NCI-H1105 (cell line): ENCODE results near the gene TSPYL6.
A peak's percentile ranks its signal among the peaks of the same experiment; 100 is the strongest.

ENCODE experiments used
- DNase-seq: peaks from one replicate; lab custom pipeline; 2025; lab: John Stamatoyannopoulos, UW

Gene TSPYL6

DNA sequence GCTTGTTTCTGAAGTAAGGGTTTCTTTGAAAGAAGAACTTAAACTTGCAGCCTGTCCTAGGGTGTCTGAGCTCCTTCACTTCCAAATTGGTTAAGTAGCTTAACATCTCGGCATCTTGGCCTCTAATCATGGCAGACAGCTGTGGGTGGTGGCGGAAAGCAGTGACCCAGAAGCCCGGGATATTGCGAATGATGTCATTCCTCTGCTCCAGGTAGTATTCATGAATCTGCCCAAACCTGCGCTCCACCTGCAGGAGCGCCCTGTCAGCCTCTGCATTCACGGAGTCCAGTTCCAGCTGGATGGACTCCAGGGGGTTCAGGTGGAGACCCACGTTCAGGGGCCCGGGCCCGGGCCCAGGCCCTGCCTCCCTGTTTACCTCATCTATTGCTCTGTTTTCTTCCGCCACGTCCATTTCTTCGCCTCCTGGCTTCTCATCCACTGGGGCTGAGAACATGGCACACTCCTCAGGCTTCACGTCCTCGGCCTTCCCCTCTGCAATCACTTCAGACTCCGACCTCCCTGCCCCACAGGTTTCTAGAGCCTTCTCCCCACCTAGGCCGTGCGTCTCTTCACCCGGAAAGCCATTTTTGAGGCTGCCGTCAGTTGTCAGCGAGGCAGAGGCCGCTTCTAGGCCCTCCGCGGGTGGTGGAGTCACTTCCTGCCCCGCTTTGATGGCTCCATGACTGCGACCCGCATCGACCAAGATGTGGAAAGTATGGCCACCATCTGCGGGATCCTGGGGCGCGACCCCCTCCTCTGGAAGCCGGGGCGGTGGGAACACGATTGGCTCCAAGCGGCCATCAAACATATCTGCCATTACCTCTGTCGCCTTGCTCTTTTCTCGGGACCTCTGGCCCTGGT, 569 bp downstream of the TSPYL6 start:
- DNase-seq, result no peak

DNA sequence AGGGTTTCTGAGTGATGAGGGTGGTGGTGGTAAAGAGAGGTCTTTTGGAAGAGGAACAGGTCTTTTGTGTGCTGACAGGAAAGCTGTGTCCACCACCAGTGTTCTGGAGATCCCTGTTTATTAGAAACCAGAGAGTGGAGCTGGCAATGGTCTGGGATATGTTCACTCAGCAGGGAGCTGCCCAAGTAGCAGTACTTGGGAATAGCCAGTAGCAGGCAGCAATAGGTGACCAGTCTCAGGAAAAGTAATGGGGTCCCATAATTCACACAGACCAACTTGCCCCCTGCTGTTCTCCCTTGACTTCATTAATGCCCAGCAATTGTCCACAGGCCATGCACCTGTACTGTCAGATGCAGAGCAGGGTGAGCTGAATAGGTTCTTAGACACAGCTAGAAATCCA, 1.8 kb downstream of the TSPYL6 start:
- no peak for DNase-seq

DNA sequence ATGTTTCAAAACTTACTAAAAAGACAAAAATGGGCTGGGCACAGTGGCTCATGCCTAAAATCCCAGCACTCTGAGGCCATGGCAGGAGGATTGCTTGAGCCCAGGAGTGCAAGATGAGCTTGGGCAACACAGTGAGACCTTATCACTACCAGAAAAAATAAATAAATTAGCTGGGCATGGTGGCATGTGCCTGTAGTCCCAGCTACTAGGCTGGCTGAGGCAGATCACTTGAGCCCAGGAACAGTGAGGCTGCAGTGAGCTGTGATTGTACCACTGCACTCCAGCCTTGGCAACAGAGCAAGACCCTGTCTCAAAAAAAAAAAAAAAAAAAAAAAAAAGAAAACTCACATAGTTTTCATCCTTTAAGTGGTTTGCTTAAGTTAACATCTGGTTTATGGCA, 6.4 kb downstream of the TSPYL6 start:
- no peak for DNase-seq

DNA sequence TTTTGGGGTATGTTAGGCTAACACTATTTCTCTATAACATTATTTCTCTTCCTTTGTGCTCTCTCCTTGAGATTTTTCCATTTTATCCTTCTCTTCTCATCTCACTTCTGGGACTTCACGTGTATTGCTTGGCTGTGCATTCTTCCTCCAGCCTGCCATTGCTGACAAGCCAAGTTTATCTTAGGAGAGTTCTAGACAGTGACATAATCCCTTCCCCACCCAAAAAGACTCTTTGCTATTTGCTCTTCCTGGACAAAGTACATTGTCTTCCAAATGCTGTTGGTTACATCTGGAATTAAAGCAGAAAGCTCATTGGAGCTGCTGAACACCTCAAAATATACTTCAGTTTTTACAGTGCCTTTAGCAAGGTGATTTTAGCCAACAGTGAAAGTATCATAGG, 8.9 kb downstream of the TSPYL6 start:
- no peak for DNase-seq

DNA sequence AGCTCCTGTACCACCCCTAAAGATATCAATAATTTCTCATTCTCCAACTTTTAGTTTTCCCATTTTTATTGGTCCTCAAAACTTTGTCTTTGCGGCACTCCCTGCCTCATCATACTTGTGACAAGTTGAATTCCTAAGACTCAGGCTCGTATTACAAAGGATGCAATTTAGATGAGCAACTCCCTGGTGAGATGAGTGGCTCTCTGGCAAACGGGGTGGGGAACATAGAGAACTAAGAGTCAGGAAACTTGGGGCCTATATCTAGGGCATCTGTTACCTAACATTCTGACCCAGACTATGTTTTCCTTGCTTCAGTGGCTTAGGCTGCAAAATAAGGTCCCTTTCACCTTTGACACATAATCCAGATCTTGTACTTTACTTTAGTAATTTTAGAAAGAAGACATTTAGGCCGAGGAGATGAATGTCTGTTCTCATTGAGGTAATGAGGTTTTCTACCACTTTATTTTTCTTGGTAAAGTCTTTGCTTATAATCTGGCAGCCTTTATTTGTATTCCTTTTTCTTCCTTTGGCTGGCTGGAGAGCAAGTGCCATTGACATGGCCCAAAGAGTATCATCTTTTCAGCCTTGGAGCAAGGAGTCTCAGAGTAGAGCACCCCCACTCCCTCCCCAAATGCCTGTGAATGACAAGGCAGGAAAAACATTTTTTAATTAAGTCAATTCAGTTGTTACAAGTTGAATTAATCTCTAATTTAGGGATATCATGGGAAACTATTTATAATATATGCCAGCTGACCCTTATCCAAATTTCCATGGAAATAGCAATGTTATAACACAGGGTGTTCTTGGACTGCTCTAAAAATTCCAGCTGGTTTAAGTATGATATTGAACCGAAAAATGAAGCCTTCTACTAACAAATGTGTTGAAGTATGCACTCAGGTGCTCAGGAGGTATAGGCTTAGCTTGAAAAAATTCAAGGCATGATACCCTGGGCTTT, 15.2 kb downstream of the TSPYL6 start:
- DNase-seq, result no peak

DNA sequence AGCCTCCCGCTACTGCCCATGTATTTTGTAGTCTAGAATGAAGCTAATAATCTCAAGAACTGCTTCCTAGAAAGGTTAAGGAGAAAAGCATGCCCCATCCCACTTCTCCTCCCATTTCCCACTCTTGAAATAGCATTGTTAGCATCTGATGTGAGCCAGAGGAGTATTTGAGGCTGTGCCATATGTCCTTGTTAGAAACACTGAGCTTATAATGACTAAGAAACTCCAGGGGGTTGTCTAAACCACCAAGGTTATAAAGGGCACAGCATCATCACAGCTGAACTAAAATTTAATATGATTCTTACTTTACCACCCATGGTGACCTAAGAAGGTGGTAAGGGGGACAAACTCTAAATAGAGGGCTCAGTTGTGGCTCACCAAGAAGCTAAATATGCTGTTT, 16.6 kb downstream of the TSPYL6 start:
- no peak for DNase-seq

DNA sequence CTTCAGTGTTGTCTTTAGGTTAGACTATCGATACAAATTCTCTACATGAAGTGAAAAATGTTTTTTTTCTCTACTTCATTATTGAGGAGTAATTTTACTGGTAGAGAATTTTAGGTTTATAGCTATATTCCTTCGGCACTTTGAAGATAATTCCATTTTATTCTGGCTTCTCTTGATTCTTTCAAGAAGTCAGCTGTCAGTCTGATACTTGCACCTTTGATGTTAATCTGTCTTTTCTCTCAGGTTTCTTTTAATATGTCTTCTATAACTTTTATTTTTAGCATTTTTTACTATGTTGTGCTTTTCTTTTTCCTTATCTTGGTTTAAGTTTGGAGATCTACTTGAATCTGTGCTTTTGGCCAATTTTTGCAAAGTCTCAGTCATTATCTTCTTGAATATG, 18.6 kb downstream of the TSPYL6 start:
- DNase-seq, result no peak

DNA sequence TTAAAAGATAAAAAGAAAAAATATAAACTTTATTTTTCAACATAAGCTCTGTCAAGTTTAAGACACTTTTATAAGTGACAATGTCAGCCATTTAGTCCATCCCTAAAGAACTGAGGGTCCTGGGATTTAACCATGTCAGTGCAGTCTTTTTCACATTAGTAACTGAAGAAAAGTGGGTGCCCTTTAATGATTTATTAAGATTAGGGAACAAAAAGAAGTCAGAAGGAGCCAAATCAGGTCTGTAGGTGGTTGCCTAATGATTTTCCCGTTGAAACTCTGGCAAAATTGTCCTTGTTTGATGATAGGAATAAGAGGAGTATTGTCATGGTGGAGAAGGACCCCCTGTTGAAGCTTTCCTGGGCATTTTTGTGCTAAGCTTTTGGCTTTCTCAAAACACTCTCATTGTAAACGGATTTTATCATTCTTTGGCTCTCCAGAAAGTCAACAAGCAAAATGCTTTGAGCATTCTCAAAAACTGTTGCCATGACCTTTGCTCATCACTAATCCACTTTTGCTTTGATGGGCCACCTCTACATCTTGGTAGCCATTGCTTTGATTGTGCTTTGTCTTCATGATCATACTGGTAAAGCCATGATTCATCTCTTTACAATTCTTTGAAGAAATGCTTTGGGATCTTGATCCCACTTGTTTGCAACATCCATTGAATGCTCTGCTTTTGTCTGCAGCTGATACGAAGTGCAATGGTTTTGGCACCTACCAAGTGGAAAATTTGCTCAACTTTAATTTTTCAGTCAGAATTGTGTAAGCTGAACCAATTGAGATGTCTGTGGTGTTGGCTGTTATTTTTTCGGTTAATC, 22.0 kb downstream of the TSPYL6 start:
- no peak for DNase-seq

DNA sequence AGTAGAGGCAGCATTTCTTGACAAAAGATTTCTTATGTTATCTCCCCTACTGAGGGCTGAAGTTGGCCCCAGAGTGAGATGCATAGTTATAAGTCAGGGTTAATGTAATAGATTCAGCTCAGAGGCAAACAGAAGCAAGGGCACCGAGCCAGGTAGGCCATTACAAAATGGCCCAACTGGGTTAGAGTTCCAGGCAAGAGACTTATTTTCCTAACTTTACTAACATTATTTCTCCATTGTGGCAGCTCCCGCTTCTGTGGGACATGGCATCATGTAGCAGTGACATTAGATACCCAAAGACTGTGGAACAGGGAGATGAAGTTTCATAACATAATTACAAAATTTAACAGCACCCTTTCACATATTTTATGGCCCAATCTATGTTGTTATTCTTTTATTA, 27.1 kb downstream of the TSPYL6 start:
- DNase-seq, result no peak

DNA sequence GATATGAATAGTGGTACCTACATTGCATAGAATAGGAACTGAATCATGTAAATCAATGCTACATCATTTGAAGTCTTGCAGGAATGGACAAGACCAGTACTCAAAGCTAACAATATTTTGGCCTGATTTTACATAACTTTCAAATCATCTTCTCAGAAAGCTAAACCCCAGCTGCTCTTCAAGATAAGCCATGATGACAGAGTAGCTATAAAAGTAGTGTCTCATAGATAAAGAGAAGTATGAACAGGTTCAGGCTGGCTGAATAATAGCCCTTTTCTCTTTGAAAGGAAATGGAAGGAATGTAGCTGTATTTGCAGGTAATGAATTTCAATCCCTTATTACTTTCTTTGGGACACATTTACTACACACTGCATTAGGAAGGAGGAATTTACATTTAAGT, 28.2 kb downstream of the TSPYL6 start:
- DNase-seq, result no peak

DNA sequence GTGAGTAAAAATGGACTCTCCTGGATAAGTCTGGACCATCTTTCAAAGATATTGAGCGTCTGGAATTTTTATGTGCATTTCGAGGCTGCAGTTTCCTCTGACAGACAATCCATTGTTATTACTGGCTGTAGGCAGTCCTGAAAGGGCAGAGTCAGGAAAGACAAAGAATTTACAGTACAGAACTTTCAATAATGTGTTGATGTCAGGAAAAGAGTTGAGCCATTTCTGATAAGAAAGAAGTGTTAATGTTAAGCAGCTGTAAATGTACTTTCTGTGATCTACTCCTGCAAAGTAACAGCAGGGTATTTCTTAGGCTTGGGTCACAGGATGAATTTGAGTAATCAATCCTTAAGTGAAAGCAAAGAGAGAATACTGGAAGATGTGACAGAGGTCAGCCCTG, 29.8 kb downstream of the TSPYL6 start:
- DNase-seq, result no peak

DNA sequence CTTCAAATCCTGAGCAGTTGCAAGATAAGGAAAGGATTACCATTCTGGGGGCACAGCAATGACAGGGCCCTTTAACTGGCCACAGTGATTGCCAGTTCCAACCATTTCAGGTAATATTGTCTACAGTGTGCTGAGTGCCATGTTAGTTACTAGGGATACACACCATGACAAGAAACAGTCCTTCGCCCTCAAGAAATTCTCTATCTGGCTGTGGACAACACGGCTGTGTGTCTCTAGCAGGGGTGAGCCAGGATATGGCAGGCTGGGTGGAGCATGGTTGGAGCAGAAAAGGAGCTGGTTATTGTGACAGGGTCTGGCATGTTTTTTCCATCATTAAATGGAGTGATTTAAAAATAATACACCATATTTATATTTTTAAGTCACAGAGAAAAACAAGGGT, 31.0 kb downstream of the TSPYL6 start:
- DNase-seq, result no peak

DNA sequence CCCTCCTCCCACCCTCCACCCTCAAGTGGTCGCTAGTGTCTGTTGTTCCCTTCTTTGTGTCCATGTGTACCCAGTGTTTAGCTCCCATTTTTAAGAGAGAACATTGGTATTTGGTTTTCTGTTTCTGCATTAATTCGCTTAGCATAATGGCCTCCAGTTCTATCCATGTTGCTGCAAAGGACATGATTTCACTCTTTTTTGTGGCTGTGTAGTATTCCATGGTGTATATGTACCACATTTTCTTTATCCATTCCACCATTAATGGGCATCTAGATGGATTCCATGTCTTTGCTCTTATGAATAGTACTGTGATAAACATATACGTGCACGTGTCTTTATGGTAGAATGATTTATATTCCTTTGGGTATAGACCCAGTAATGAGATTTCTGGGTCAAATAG, 42.9 kb downstream of the TSPYL6 start:
- no peak for DNase-seq

DNA sequence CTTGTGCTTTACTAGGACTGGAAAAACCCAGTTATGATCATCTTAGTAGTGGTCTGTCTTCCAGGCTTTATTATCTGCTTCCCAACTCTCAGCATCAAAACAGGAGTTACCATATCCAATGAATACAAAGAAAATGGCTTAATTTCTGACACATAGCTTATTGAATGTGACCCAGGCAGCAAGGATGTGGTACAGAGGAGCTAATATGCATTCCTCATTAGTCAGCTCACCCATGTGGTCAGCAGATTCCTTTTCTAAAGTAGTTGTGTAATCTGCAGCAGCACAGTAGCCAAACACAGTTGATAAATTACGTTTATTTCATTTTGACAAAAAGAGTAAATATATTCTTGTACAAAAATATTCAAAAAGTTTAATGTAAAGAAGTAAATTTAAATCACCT, 43.6 kb downstream of the TSPYL6 start:
- DNase-seq, result no peak

DNA sequence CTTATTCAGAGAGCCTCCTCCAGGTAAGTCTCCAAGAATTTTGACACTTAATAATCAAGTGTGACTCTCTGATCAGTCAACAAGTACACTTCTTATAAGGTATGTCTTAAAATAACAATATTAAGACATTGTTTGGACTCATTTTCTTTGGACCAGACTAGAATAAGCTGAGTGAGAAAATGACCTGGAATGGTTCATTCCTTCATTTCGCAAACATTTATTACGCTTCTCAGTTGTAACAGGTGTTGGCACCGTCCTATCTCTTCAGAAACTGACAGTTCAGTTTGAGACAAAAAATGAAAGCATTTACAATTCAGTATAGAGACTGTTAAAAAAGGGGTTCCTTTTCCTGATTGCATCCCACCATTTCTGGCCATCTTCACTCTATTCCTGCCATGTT, 46.6 kb downstream of the TSPYL6 start:
- DNase-seq, result no peak

DNA sequence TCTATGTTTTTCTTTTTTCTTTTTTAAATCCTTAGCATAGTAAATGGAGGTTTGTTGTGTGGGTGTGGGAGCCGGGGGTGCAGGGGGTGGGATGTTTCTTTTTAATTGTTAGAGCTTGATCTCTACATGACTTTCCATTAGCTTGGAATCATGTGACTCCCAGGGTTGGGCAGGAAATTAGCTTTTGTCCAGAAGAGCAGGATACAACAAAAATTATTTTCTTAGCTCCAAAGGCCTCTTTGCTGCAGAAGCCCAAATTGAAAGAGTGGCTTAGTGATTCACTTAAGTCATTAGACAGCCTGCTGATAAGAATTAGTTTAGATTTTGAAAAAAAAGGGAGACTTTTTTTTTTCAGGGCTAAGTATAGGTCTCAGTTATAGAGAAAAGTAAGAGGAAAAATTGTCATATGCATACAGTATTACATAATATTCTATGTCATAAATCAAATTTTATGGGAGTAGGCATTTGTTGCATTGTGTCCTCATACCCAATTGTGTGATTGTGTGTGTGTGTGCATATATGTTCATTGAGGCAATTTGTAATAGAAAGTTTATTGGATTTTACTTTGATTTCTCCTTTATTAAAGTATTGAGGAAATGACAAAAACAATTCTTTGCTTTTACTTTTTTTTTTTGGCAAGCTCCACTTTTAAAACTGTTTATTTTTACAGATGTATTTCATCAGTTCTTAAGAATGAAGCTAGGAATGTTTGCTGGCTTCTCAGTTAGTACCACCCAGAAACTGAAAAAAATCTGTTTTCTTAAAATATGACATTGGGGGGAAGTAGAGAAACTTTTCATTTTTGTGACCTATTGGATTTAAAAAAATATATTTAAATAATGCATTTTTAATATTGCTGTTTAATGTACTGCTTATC, 47.4 kb downstream of the TSPYL6 start:
- no peak for DNase-seq

DNA sequence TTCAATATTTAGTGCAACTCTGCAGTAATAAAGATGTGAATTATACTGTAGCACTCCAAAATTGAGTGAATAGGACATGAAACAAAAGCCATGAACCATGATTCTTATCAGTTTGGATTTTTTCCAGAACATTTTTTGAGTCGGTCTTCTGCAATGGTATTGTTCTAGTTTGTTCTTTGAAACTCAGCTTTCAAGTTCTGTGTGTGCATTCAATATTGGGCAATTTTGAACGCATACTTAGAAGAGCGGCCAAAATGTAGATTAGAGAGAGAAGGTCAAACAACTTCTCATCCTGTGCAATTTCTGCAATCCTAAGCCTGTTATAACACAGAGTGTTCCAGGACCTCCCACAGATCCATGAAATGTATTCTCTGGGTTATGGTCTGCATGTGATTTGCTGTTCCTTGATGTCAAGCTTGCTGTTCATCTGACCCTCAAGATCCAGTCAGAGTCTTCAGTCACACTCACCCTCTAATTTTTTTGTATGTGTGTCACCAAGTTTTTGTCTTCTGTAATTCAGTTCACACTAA, 48.3 kb downstream of the TSPYL6 start:
- DNase-seq, result no peak

DNA sequence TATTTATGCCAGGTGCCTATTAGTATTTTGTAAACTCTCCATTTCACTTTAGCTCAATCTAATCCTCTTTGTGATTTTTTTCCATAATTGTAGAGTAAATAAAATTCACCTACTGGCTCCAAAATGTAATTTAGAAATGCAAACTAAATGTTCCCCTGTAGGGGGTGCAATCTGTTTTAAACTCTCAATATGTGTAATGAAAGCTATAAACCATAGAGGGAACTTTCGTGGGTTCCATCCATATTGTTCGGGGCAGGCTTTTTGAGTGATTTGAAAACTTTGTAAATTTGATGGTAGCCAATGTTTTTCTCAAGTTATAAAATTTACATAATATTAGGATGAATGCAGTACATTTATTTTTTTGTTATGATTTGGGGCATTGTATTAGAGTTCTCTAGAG, 49.4 kb downstream of the TSPYL6 start:
- DNase-seq, result peak; percentile 87

DNA sequence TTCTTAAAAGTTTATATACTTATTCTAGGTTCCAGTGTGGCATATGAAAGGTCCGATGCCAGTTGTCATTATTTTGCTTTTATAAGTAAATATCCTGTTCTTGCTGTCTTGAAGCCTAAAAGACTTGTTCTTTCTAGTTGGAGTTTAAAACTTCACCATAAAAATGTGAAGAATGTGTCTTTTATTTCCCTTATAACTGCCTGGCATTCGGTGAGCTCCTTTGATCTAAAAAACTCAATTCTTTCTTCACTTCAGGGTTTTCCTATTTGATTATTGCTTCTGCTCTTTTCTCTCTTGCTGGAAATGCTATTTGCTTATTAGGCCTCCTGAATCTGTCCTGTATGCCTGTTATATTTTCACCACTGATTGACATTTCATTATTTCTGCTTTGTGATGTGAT, 51.6 kb downstream of the TSPYL6 start:
- no peak for DNase-seq
